Uterus (tissue), 2 donors: Measurements from ENCODE around the gene B3GNT2.

ENCODE experiments used
- CTCF ChIP-seq, 4 experiments: fragments of 200-600 bp in 2 of 4; fragments of 450-650 bp in 2 of 4; sonication (generic) in 2 of 4; IDR thresholded peaks; one replicate each; pipeline ENCODE4 v1.5.1; 2016 to 2019; ENCODE audit warnings: antibody characterized with exemption in 4 of 4, mild to moderate bottlenecking in 2 of 4, moderate library complexity in 1 of 4
- POLR2A ChIP-seq, 2 donors: fragments of 450-650 bp; IDR thresholded peaks; one replicate each; pipeline ENCODE4 v1.6.1; 2016; ENCODE audit warnings: antibody characterized with exemption in 2 of 2, mild to moderate bottlenecking in 1 of 2, moderate library complexity in 1 of 2

GRCh38 chr2:62266433-62267038, 70.6 kb downstream of the B3GNT2 start:
- TF ChIP-seq CTCF (IDR thresholded peaks at IDR 0.05) (no peak), POLR2A (IDR thresholded peaks at IDR 0.05) (no peak)
